ENCODE measurements around the gene SHROOM1.
"Not testable (repeated sequence)": the region's sequence is repeated elsewhere in the genome, so short reads cannot be mapped to it uniquely, and the experiment has no call there.

Gene SHROOM1

DNA sequence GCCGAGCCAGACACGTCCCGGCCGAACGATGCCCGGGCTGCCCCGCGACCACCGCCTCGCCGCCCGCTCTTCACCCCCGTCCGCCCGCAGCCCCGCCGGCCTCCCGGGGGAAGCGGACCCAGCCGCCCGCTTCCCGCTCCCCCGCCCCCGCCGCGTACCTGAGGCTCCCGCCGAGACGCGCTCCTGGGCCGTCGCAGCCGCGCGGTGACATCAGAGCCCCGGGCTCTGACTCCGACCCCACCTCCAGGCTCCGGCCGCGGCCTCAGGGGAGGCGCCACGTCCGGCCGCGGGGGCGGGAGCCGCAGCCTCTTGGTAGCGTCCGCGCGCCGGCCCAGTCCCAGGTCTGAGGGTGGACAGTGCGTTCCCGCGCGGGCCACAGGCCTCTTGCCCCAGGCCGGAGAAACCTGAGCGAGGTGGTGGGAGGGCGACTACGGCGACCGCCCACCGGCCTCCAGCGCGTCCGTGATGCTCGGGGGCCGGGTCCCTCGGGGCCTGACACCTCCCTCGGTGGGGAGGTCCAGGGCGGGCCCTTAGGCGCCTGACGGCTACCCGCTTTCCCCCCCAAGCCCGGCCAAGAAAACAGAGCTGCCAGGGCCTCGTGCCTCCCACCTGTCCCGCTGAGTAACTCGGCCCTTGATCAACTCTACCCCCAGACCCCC lies at the start of gene SHROOM1:
SHROOM1 (minus strand) TSS at position 212 of the 659 bp plus-strand sequence. CDS start 4,507 bp downstream, outside the sequence.
- in situ Hi-C loops (cut with MboI; ENCODE audit: low sequenced_read_pairs) = no loop called here

DNA sequence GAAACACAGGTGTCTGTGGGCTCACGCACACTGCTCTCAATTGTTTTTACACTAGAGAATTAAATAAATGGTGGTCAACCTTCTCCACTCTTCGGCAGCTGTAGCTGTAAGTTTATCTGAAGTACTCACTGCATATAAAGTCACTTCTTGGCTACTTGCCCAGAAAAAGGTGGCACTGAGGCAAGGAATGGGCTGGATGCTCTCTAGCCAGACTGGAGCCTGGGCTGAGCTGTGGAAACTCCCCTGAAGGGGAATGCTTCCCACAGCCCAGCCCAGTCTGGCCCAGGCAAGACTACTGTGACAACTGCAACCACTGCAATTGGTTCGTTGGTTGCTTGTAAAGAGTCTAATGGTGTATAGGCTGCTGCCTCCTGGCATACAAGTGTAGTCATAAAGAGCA lies 47.5 kb upstream of the SHROOM1 start:
- in situ Hi-C loops (cut with MboI; ENCODE audit: low sequenced_read_pairs) = no loop called here

GRCh38 chr5:132877466-132877865 lies 47.0 kb upstream of the SHROOM1 start:
- in situ Hi-C loops (cut with MboI; ENCODE audit: low sequenced_read_pairs) = no loop called here

- in situ Hi-C loops (cut with MboI; ENCODE audit: low sequenced_read_pairs) = no loop called here
These were observed 45.7 kb upstream of the SHROOM1 start for GRCh38 chr5:132876020-132876759.

GRCh38 chr5:132873930-132874271 lies 43.5 kb upstream of the SHROOM1 start:
- in situ Hi-C loops (cut with MboI; ENCODE audit: low sequenced_read_pairs) = no loop called here

DNA sequence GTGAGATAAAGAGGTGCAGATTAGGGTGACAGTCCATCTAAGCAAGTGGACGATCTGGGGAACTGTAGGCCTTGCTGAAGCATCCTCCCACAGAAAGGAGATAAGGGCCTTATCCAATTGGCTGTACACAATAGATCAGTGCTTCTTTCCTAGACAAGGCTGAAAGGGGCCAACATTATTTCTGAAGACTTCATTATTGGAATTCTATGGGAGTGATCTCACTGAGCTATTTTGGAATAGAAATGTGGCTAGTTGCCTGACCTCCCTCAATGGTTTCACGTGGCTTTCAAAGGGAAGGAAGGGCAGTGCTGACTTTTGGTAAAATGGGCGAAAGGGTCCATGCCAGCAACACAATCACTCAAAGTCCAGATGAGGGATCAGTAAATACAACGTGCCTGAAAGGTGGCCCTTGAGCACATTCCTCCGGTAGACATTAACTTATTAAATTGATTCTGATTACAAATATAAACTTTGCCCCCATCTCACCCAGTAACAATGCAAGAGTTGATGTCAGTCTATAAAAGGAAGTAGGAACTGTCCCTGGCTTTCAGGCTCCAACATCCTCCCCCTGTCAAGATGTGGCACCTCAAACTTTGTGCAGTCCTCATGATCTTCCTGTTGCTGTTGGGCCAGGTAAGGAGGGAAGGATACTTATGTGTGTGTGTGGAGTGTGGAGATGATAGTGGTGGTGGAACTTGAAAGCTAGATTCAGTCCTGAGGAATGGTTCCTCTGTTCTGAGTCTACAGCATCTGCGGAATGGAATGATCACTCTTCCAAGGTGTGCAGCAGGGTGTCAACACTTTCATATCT lies 42.9 kb upstream of the SHROOM1 start, which contains the start of gene LEAP2:
LEAP2 (plus strand) TSS at position 550 of the 811 bp plus-strand sequence; CDS start at position 577, 27 bp downstream.
- in situ Hi-C loops (cut with MboI; ENCODE audit: low sequenced_read_pairs) = no loop called here

- in situ Hi-C loops (cut with MboI; ENCODE audit: low sequenced_read_pairs) = no loop called here
These were observed 42.3 kb upstream of the SHROOM1 start for GRCh38 chr5:132872788-132873118.

- in situ Hi-C loops (cut with MboI; ENCODE audit: low sequenced_read_pairs) = no loop called here
These were observed 41.2 kb upstream of the SHROOM1 start for GRCh38 chr5:132871459-132872284.

DNA sequence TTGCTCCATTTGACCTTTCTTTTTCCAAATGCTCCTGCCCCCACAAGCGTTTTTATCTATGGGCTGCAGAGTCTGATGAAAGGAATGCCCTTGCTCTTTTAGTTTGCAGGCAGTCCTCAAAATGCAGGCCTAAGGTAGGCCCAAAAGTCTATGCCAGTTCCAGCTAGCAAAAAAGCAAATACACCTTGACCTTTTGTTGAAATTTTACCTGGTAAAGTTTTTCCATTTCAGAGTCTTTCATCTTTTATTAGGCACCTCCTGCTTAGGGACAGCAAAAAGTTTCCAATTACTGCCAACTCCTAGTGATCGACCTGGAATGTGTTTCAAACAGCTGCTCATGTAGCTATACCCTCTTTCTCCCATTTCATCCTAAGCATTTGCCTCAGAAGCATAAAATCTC lies 40.4 kb upstream of the SHROOM1 start:
- in situ Hi-C loops (cut with MboI; ENCODE audit: low sequenced_read_pairs) = no loop called here

DNA sequence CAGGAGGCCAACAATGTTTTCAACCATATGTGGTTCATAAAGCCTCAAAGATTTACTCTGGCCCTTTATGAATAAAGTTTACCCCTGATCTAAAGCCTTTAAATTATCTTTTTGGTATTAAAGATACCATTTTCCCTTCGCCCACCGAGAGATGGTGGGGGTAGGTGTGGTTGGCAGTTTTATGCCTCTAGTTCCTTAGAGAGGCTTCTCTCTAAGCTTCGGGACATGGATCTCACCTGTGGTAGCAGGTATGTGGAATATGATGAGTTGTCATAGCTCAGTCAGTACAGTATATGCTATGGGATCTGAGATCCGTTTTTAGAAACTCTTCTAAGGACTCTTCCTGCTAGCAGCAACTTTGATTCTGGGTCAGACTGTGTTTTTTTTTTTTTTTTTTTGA lies 38.3 kb upstream of the SHROOM1 start:
- in situ Hi-C loops (cut with MboI; ENCODE audit: low sequenced_read_pairs) = no loop called here

DNA sequence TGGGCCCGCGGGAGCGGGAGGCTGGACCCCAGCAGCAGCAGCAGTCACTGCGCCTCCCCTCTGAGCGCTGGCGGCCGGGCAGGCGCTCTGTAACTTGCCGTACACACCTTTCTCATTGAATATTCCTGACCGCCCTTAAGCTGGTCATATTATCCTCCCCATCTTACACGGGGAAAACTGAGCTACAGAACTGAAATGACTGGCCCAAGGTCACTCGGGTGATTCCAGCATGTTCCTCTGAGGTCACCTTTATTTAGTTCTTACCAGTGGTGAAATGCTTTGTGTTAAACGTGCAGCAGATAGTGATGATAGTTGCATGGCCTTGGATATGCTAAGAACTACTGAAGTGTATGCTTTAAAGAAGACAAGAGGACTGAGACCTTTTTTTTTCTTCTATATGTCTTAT lies 36.6 kb upstream of the SHROOM1 start:
- in situ Hi-C loops (cut with MboI; ENCODE audit: low sequenced_read_pairs) = no loop called here

DNA sequence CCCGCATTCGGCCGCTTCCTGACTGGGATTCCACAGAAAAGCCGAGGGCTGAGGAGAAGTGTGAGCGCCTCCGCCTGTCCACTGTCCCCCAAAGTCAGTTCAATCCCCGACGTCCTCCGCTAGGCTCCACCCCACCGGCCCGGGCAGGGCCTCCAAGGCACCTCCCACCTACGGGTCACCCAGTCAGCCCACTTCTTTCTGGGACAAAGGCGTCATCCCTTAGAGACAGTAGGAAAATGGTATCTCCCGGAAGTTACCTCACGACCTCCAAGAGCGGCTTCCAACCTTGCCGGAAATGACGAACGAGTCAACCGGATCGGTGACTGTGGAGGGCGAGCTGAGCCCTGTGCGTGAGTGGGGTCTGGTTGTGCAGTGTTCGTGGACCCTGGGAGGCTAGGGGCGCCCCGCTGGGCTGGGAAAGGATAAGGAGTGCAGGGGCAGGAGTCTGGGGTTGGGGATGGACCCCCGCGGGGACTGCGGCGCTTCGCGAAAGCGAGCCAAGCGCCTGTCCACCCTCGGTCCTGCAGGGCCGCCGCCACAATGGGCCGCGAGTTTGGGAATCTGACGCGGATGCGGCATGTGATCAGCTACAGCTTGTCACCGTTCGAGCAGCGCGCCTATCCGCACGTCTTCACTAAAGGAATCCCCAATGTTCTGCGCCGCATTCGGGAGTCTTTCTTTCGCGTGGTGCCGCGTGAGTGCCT lies 36.0 kb upstream of the SHROOM1 start, which contains the start of the genes GDF9 and UQCRQ:
GDF9 (minus strand) TSS at position 128 of the 704 bp plus-strand sequence. CDS start 1,936 bp downstream, outside the sequence.
UQCRQ (plus strand) TSS at position 301 of the 704 bp plus-strand sequence; CDS start at position 541, 240 bp downstream.
- in situ Hi-C loops (cut with MboI; ENCODE audit: low sequenced_read_pairs) = no loop called here

DNA sequence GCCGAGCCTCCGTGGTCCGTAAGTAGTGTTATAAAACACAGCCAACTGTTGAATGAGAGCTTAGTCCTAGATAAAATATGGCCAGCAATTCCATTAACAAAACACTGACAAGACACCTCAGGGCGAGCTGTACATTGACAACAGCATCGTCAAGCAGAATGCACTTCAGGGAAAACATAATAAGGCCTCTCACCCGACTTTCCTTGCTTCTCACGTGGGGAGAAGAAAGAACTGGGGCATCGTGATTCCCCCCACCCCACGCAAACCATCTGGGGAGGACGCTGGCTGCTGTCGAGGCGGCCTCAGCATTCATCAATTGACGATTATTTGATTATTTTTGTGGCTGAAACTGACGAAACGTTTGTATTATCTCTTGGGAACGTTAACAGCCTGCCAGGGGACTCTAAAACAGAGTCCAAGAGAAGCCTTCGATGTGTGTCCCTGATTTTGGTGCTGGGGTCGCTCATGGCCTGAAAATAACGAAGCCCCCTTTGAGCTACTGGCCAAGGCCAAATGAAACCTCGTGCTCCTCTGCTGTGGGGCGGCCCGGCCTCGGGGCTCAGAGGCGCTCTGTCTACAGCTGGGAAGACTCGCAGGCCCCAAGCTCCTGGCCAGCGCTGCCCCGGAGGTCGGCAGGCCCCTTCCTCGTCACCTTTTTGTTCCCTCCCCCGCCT lies 35.4 kb upstream of the SHROOM1 start:
- in situ Hi-C loops (cut with MboI; ENCODE audit: low sequenced_read_pairs) = no loop called here

- in situ Hi-C loops (cut with MboI; ENCODE audit: low sequenced_read_pairs) = no loop called here
These were observed 30.3 kb upstream of the SHROOM1 start for GRCh38 chr5:132860742-132861141.

DNA sequence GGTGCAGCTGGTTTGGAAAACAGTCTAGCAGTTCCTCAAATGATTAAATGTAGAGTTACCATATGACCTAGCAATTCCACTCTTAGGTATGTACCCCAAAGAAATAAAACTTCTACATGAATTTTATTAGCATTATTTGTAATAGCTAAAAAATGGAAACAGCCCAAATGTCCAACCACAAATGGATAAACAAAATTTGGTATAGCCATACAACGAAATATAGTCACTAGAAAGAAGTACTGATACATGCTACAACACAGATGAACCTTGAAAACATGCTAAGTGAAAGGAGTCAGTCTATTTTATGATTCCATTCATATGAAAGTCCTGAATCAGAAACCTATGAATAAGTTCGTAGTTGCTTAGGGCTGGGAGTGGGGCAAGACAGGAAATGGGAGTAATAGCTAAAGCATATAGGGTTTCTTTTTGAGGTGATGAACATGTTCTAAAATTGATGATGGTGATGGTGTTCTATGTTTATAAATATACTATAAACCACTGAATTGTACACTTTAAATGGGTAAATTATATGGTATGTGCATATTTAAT lies 29.5 kb upstream of the SHROOM1 start:
- in situ Hi-C loops (cut with MboI; ENCODE audit: low sequenced_read_pairs) = no loop called here

GRCh38 chr5:132856011-132856410 lies 25.6 kb upstream of the SHROOM1 start:
- in situ Hi-C loops (cut with MboI; ENCODE audit: low sequenced_read_pairs) = no loop called here

DNA sequence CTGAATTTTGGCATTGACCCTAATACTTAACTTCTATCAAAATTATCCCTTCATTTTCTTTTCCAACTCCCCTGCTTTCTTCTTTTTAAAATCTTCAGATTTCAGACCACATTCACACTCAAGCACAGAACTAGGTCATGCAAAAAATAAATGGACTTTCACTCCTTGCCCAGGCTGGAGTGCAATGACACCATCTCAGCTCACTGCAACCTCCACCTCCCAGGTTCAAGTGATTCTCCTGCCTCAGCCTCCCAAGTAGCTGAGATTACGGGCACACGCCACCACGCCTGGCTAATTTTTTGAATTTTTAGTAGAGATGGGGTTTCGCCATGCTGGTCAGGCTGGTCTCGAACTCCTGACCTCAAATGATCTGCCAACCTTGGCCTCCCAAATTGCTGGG lies 24.5 kb upstream of the SHROOM1 start:
- in situ Hi-C loops (cut with MboI; ENCODE audit: low sequenced_read_pairs) = not testable (repeated sequence)

GRCh38 chr5:132854301-132854700 lies 23.9 kb upstream of the SHROOM1 start:
- in situ Hi-C loops (cut with MboI; ENCODE audit: low sequenced_read_pairs) = no loop called here

- in situ Hi-C loops (cut with MboI; ENCODE audit: low sequenced_read_pairs) = no loop called here
These were observed 23.3 kb upstream of the SHROOM1 start for GRCh38 chr5:132853790-132854189.
